ENCODE results near the gene PLPP6. TPM values are rescaled to one million over a fixed set of nuclear protein-coding genes. Genes with fewer than 3 reads are reported as not detected.

The PLPP6 gene
- total and polyA plus RNA-seq, 2 of the 8 experiments (the other 6 are each of a cell fraction or from before 2014, with no cell fraction given) = 11.8 to 13.3 TPM

DNA sequence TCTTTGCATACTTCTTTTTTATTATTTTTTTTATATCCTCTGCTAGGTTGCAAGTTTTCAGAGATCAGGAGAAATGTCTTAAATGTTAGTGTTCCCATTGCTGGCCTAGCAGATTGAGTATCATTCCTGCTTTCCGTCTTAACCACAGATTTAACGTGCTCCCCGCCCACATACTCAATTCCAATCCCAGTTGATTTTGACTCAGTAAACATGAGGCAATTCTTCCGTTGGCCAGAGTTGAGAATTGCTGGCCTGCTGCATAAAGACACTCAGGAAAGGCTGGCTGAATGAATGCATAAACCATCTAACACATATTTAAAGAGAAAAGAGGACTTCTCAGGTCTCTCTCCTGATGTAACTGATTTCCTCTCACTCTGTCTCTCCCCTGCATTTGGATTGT, 46.8 kb upstream of the PLPP6 start:
- Histone ChIP-seq H3K4me2 (ENCODE audit: insufficient read depth in 1 of 2, low read depth in 2 of 2, low read length in 2 of 2) (no peak overlapping the region), H2BK15ac (ENCODE audit: low read length) (no peak overlapping the region), H4K5ac (ENCODE audit: insufficient read length, low read depth, low read length) (no peak overlapping the region), H3K23me2 (ENCODE audit: low read depth, low read length) (no peaks in the 10 kb centered on the region), H4K91ac (replicated peaks; ENCODE audit: insufficient read length, low read length) (no peak overlapping the region), H3K36me3 (ENCODE audit: control insufficient read depth in 2 of 4, insufficient read depth in 4 of 4, low read length in 3 of 4) (no peaks in the 10 kb centered on the region), H3K4me1 (replicated peaks in 1 of 4; ENCODE audit: control insufficient read depth in 3 of 4, insufficient read depth in 4 of 4, low read length in 3 of 4) (peaks cover 0 to 3% (median 2%) of the 10 kb centered on the region in 4 experiments; a peak in 3 of 7 replicates), H2AFZ (ENCODE audit: low read length) (no peak overlapping the region), H2BK12ac (ENCODE audit: low read depth, low read length) (no peak overlapping the region), H3K14ac (ENCODE audit: insufficient read length) (no peak overlapping the region), H3K56ac (replicated peaks; ENCODE audit: insufficient read length, low read depth, low read length) (no peak overlapping the region), H2BK5ac (ENCODE audit: low read depth, low read length) (no peak overlapping the region), H3K4me3 (ENCODE audit: extremely low read depth in 1 of 4, insufficient read depth in 2 of 4, low read depth in 3 of 4, low read length in 4 of 4) (no peak overlapping the region), H3K79me2 (ENCODE audit: control insufficient read depth in 1 of 2, insufficient read depth in 2 of 2, low read length in 2 of 2) (no peaks in the 10 kb centered on the region), H3K9me3 (ENCODE audit: insufficient read depth in 2 of 2, low read depth in 1 of 2, low read length in 1 of 2) (no peaks in the 10 kb centered on the region), H3K23ac (ENCODE audit: insufficient read length) (no peak overlapping the region), H3K27ac (ENCODE audit: low read depth, low read length) (no peak overlapping the region), H3K18ac (ENCODE audit: extremely low read depth, low read length) (no peak overlapping the region), H3K9ac (replicated peaks in 1 of 4; ENCODE audit: extremely low read depth in 1 of 4, low read depth in 3 of 4, low read length in 3 of 4) (no peak overlapping the region), H4K8ac (ENCODE audit: extremely low read depth, insufficient read depth, low read length) (no peak overlapping the region), H2AK5ac (ENCODE audit: low read depth, low read length) (no peak overlapping the region; the same call in 1 of the 2 replicates), H3K79me1 (ENCODE audit: low read depth, low read length) (no peaks in the 10 kb centered on the region), H4K20me1 (replicated peaks in 1 of 2; ENCODE audit: control insufficient read depth in 1 of 2, insufficient read depth in 2 of 2, low read length in 2 of 2) (no peaks in the 10 kb centered on the region), H2BK20ac (ENCODE audit: low read length) (no peak overlapping the region), H2BK120ac (replicated peaks; ENCODE audit: low read depth, low read length) (no peak overlapping the region), H3K27me3 (replicated peaks in 1 of 4; ENCODE audit: control insufficient read depth in 3 of 4, extremely low read depth in 1 of 4, insufficient read depth in 3 of 4, low read length in 3 of 4) (no peaks in the 10 kb centered on the region), H3K4ac (replicated peaks; ENCODE audit: insufficient read length, low read depth, low read length) (no peak overlapping the region)
- WGBS, 2 experiments (ENCODE audit: extremely low coverage in 1 of 2, insufficient coverage in 1 of 2, insufficient read length in 1 of 2, insufficient replicate concordance in 2 of 2, low coverage in 1 of 2, low lambda C conversion rate in 2 of 2, missing lambda C conversion rate in 1 of 2) = 97% methylated on average over 4 of the region's 4 CpGs; no CpG with 5 or more reads in 1 of the 2 experiments
- FAIRE-seq (no peak), DNase-seq (ENCODE audit: low read depth in 1 of 2, low spot score in 2 of 2) (no peak)
- POLR2A ChIA-PET (ENCODE audit: partially characterized antibody) = no interaction called here
- CTCF ChIA-PET (ENCODE audit: partially characterized antibody) = interaction anchor here (0.6 kb wide), 1 partner anchor 66 kb away, joined by 3 read pairs; no protein-coding TSS in a partner anchor
- no peak for TF ChIP-seq SUZ12 (IDR thresholded peaks at IDR 0.05; ENCODE audit: low read length)

Measured in H1 (cell line).